HUES48 (cell line): ENCODE results near the gene RBKS.
A peak's percentile ranks its signal among the peaks of the same experiment; 100 is the strongest.
"Not testable (repeated sequence)": the region's sequence is repeated elsewhere in the genome, so short reads cannot be mapped to it uniquely, and the experiment has no call there.

Source experiments
- H3K27ac ChIP-seq: one replicate; pipeline ENCODE4 v1.7.0; 2013; ENCODE audit warnings: low read depth, low read length, inconsistent platforms
- H3K27me3 ChIP-seq: 2 replicates; pipeline ENCODE4 v1.6.1; 2013; ENCODE audit warnings: mild to moderate bottlenecking, low read length; ENCODE audit not compliant: control insufficient read depth, insufficient read depth
- H3K36me3 ChIP-seq: 2 replicates; pipeline ENCODE4 v1.6.1; 2013; ENCODE audit warnings: low read length; ENCODE audit not compliant: control insufficient read depth, insufficient read depth
- H3K4me1 ChIP-seq: 2 replicates; pipeline ENCODE4 v1.6.1; 2013; ENCODE audit warnings: mild to moderate bottlenecking, low read length; ENCODE audit not compliant: control insufficient read depth, insufficient read depth
- H3K4me3 ChIP-seq: 2 replicates; pipeline ENCODE4 v1.5.1; 2013; ENCODE audit warnings: mild to moderate bottlenecking, low read depth, low read length
- H3K9ac ChIP-seq: 2 replicates; pipeline ENCODE4 v1.6.1; 2013; ENCODE audit warnings: mild to moderate bottlenecking, low read depth, low read length, moderate library complexity
- H3K9me3 ChIP-seq: 2 replicates; pipeline ENCODE4 v1.6.1; 2013; ENCODE audit warnings: low read length; ENCODE audit not compliant: control insufficient read depth, insufficient read depth

RBKS gene

DNA sequence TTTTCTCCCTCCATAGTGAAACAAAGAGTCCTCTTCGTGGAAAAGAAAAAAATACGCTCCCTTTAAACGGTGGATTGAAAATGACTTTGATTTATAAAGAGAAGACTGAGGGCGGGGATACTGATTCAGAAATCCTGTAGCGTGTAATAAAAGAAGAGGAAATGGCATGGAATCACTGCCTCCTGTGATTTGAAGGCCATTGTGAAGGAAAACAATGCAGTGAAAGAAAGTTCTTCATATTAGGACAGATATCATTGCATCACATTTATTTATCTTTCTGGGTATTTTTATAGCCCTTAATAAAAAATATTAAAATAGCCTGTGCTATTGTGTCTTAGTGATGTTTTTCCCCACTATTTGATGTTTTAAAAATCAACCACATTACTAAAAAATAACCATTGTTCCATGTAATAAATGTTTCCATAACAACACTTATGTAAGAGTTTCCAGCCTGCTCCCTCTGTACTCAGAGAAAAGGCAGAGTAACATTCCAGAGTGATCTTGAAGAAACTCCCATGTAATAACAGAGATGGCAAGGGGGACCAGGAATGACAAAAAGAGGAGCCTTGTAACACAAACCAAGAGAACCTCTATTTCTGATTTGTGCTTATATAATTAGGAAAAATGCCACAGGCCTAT lies 110.7 kb downstream of the RBKS start:
- peaks cover 24% of the 10 kb centered on the region for H3K36me3 ChIP-seq
- no peaks in the 10 kb centered on the region for H3K27me3 ChIP-seq
- H3K4me3 ChIP-seq = no peak overlapping the region
- no peak overlapping the region for H3K27ac ChIP-seq
- no peaks in the 10 kb centered on the region for H3K4me1 ChIP-seq
- H3K9me3 ChIP-seq = no peaks in the 10 kb centered on the region
- H3K9ac ChIP-seq = no peak overlapping the region

DNA sequence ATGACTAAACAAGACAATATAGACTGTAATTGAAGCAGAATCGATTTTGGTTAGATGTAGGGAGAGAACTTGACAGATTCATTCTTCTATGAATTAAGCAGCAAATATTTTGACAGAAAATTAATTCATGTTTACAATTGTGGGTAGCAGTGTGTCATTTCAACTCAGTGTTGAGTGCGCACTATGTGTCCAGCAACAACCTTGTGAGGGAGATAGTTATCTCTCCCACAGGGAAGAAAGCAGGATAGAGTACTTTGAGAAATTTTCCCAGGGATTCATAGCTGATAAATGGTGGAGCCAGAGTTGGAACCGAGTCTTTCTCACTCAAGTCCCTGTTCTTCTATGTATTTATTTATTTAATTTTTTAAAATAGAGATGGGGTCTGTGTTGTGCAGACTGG lies 113.5 kb downstream of the RBKS start:
- no peaks in the 10 kb centered on the region for H3K9me3 ChIP-seq
- peaks cover 8% of the 10 kb centered on the region; the same call in 1 of the 2 replicates for H3K4me1 ChIP-seq
- H3K9ac ChIP-seq = no peak overlapping the region
- no peaks in the 10 kb centered on the region for H3K27me3 ChIP-seq
- no peak overlapping the region for H3K4me3 ChIP-seq
- H3K27ac ChIP-seq = no peak overlapping the region
- H3K36me3 ChIP-seq = peaks cover 30% of the 10 kb centered on the region

DNA sequence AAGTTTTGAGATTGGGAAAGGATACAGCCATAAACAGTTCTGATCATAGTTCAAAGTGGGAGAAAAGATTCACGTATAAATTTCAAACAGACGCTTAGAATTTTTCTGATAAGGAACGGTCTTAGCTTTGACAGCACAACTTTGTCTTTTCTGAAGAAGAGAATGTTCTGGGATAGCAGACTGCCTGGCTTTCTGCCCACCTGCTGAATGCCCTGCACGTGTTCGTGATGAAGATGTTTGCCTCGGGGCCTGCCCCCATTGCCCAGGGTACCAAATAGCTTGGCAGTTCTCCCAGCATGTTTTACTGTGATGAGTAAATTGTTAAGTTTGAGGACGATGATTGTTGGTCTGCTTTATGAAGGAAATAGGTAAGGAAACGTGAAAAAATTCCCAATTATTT lies 114.1 kb downstream of the RBKS start:
- Histone ChIP-seq H3K9ac (no peak overlapping the region), H3K27me3 (no peaks in the 10 kb centered on the region), H3K9me3 (no peaks in the 10 kb centered on the region), H3K27ac (no peak overlapping the region), H3K36me3 (peaks cover 30% of the 10 kb centered on the region), H3K4me1 (peaks cover 8% of the 10 kb centered on the region), H3K4me3 (no peak overlapping the region)

DNA sequence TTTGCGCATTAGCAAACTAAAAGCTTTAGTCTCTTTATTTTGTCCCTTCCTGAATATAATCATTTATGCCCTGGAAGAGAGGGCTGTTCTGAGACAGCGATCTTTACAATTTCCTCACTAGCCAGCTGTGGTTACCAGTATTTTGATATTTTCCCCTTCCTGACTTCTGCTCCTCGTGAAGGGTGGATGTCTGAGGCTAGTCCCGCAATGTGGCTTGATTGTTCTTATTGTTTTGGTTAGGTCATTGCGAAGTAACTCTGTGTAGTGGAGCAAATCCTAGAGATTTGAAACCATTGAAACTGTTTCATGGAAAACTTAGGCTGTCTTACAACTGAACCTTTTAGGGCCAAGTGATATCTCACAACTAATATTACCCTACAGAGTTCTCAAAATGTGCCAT lies 116.2 kb downstream of the RBKS start:
- Histone ChIP-seq H3K9me3 (no peaks in the 10 kb centered on the region), H3K4me3 (no peak overlapping the region), H3K27ac (no peak overlapping the region), H3K36me3 (peaks cover 15% of the 10 kb centered on the region), H3K27me3 (no peaks in the 10 kb centered on the region), H3K9ac (no peak overlapping the region), H3K4me1 (peaks cover 8% of the 10 kb centered on the region)

DNA sequence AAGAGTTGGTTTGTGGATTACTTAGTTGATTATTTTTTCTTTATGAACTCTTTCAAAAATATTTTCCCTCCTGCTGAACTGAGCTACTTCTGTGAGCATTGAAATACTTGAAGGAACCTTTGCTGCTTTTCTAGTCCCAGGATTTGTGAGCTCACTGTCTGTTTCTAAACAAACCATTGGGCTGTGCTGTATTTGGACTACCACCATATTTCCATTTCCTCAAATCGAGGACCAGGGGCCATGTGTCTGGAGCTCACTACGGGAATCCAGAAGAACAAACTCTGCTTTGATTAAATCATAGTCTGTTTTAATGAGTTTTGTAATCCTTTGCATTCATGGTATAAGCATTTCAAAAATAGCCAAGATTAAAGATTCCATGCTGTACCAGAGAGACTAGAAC lies 117.4 kb downstream of the RBKS start:
- Histone ChIP-seq H3K4me1 (peaks cover 8% of the 10 kb centered on the region), H3K27ac (no peak overlapping the region), H3K9me3 (no peaks in the 10 kb centered on the region), H3K27me3 (no peaks in the 10 kb centered on the region), H3K36me3 (peaks cover 11% of the 10 kb centered on the region), H3K9ac (no peak overlapping the region; the same call in 1 of the 2 replicates), H3K4me3 (peak overlapping the region; percentile 98)

DNA sequence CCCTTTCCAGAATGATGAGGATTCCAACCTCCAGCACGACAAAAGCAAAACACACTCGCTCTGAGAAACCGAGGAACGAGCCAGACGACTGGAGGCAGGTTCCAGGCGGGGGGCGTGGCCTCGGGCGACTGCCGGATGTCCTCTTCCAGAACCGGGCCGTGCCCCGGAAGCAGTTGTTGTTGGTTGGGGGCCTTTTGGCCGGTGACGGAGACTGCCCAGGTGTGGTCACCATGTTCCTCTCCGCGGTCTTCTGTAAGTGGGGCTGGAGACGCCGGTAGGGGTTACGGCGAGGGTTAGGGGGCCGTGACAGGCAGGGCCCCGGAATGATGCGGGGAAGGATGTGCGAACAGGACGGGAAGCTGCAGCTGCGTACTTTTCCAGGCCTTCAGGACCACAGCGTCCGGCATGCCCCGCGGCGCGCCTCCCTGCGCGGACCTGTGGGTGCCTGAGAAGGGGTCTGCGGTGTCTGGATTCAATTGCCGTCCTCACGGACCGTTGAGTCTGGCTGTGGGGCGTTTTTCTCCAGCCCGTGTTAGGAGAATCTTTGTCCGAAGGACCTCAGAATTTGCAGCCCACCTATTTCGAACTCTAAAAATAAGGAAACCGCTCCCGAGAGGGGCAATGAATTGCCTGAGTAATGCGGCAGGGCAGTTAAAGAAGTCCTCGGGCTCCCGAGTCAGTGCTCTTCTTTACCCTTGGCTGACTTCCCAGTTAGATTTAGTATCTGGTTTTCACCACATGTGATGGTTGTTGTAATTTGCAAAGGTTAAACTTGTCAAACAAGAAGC lies 118.4 kb downstream of the RBKS start, which contains the start of gene MRPL33:
Gene MRPL33, plus strand, starts transcription at position 172 of the 788 bp plus-strand sequence. Its CDS starts 59 bp downstream, at position 231.
- Histone ChIP-seq H3K36me3 (peaks cover 11% of the 10 kb centered on the region), H3K27ac (peak within 1 kb of the TSS; percentile 84), H3K9ac (peak within 1 kb of the TSS; percentile 84), H3K27me3 (no peaks in the 10 kb centered on the region), H3K4me1 (peaks cover 8% of the 10 kb centered on the region), H3K4me3 (peak within 1 kb of the TSS; percentile 98), H3K9me3 (no peaks in the 10 kb centered on the region)

DNA sequence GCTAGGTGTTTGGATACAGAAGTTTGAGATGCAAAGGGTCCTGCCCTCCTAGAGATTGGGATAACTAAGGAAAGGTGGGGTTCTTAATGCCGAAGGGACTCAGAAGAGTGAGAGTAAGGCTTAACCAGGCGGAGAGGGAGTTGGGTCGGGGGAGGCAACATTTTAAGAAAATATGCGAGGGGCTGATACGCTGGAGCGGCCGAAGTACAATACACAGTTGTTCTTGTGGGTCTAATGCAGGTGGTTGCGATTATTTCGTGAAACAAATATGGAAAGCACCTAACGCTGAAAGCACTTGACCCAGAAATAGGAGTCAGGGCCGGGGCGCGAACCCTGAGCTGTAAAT lies 119.0 kb downstream of the RBKS start:
- Histone ChIP-seq H3K4me1 (peaks cover 8% of the 10 kb centered on the region), H3K36me3 (peaks cover 11% of the 10 kb centered on the region), H3K4me3 (peak overlapping the region; percentile 98), H3K9ac (peak overlapping the region; percentile 84), H3K27me3 (no peaks in the 10 kb centered on the region), H3K27ac (peak overlapping the region; percentile 84), H3K9me3 (no peaks in the 10 kb centered on the region)

DNA sequence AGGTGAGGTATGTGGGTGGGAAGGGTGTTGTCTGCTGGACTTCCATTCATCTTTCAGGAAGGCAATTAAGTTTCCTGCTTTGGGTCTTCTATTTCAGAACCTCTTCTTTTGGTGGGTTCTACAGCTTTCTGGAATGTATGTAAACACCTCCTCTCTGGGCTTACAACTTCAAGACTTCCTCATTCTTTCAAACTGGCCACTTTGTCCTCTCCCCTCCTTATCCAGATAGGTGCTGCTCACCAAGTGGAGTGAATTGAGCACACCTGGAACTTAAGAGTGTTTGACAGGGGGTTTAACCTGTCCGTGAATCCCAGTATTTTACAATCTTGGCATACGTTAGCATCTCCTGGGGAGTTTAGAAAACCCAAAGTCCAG lies 123.9 kb downstream of the RBKS start:
- Histone ChIP-seq H3K4me1 (no peaks in the 10 kb centered on the region; the same call in none of the 2 replicates), H3K9ac (no peak overlapping the region), H3K27me3 (no peaks in the 10 kb centered on the region), H3K4me3 (peak overlapping the region; percentile 18), H3K27ac (no peak overlapping the region), H3K36me3 (no peaks in the 10 kb centered on the region), H3K9me3 (no peaks in the 10 kb centered on the region)

DNA sequence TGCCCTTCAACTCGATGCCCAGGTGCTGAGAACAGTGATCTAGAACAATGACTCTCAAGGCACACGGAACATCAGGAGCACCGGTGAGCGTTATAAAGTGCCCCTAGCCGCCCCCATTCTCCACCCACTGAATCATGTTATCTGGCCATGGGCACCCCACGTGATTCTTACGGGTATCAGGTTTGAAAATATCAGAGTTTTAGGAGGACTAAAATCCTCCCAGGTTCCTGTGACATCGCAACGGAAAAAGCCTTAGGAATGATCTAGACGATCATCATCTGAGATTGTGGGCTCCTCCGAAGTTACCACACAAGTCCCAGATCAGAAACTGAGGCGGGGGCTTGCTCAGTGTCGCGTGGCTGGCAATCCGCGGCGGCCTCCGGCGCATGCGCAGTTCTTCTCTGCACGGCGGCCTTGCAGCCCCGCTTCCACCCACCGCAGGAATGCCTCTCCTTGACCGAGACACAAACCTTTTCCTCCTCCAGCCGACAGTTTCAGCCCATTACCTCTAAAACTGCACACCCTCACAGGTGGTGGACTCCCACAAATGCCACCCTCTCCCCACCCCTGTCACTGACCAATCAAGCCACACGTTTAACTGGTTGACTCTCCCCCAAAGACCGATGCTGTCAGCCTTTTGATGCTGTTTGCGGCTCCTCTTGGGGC lies 124.4 kb downstream of the RBKS start:
- Histone ChIP-seq H3K4me3 (peak overlapping the region; percentile 18), H3K27ac (no peak overlapping the region), H3K36me3 (no peaks in the 10 kb centered on the region), H3K9me3 (no peaks in the 10 kb centered on the region), H3K27me3 (no peaks in the 10 kb centered on the region), H3K4me1 (no peaks in the 10 kb centered on the region; the same call in 1 of the 2 replicates), H3K9ac (no peak overlapping the region)

DNA sequence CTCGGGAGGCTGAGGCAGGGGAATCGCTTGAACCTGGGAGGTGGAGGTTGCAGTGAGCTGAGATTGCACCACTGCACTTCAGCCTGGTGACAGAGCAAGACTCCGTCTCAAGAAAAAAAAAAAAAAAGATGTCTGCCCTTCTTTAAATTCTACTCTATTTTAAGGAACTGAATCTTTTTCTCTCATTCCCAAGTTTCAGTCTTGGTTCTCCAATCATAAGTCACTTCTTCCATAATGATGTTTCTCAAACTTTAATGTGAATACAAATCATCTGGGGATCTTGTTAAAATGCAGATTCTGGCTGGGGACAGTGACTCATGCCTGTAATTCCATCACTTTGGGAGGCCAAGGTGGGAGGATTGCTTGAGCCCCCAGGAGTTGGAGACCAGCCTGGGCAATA lies 125.7 kb downstream of the RBKS start:
- H3K9ac ChIP-seq, H3K4me3 ChIP-seq, H3K4me1 ChIP-seq, H3K36me3 ChIP-seq, H3K27ac ChIP-seq, H3K9me3 ChIP-seq, H3K27me3 ChIP-seq: not testable (repeated sequence)

DNA sequence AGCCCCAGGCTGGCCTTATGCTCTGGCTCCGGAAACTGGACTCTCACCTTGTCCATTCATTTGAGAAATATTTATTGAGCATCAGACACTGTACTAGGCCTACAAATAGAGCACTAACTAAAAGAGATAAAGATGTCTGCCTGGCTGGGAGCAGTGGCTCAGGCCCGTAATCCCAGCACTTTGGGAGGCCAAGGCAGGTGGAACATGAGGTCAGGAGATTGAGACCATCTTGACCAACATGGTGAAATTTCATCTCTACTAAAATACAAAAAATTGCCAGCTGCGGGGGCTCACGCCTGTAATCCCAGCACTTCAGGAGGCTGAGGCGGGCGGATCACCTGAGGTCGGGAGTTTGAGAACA lies 126.3 kb downstream of the RBKS start:
- H3K27me3 ChIP-seq = no peaks in the 10 kb centered on the region
- no peaks in the 10 kb centered on the region; the same call in 1 of the 2 replicates for H3K4me1 ChIP-seq
- H3K9me3 ChIP-seq = no peaks in the 10 kb centered on the region
- no peak overlapping the region for H3K27ac ChIP-seq
- H3K4me3 ChIP-seq = no peak overlapping the region
- no peaks in the 10 kb centered on the region for H3K36me3 ChIP-seq
- H3K9ac ChIP-seq = no peak overlapping the region
